Mesendoderm (in vitro differentiated cells): Measurements from ENCODE around the gene LRRD1.

ENCODE experiments used
- DNase-seq: peaks from one replicate; pipeline ENCODE4 v3.0.0; 2013
- H2AK5ac ChIP-seq: 2 replicates; pipeline ENCODE4 v1.6.1; 2013; ENCODE audit warnings: low read length, inconsistent platforms
- H2BK120ac ChIP-seq: 2 replicates; pipeline ENCODE4 v1.6.1; 2013; ENCODE audit warnings: low read depth, mild to moderate bottlenecking, low read length, moderate library complexity, mixed read lengths
- H2BK15ac ChIP-seq: replicated peaks from 2 replicates; pipeline ENCODE4 v1.6.1; 2013; ENCODE audit warnings: low read depth, mild to moderate bottlenecking, moderate library complexity
- H2BK5ac ChIP-seq: 2 replicates; pipeline ENCODE4 v1.6.1; 2013; ENCODE audit warnings: low read length, inconsistent platforms
- H3K18ac ChIP-seq: 2 replicates; pipeline ENCODE4 v1.6.1; 2013; ENCODE audit warnings: mild to moderate bottlenecking, low read length, mixed read lengths
- H3K23ac ChIP-seq: one replicate; pipeline ENCODE4 v1.6.1; 2013; ENCODE audit warnings: low read length
- H3K27ac ChIP-seq: 2 replicates; pipeline ENCODE4 v1.5.1; 2013; ENCODE audit warnings: low read depth, mild to moderate bottlenecking, inconsistent platforms, low read length, moderate library complexity
- H3K27me3 ChIP-seq: 2 replicates; pipeline ENCODE4 v1.6.1; 2013; ENCODE audit warnings: low read length, control low read depth, mild to moderate bottlenecking, inconsistent platforms; ENCODE audit not compliant: insufficient read depth, poor library complexity
- H3K36me3 ChIP-seq: 2 replicates; pipeline ENCODE4 v1.6.1; 2013; ENCODE audit warnings: low read length, inconsistent platforms; ENCODE audit not compliant: control insufficient read depth, insufficient read depth
- H3K4ac ChIP-seq: one replicate; pipeline ENCODE4 v1.6.1; 2013; ENCODE audit warnings: low read depth, mild to moderate bottlenecking, low read length, moderate library complexity
- H3K4me1 ChIP-seq: 2 replicates; pipeline ENCODE4 v1.6.1; 2013; ENCODE audit warnings: low read depth, low read length, inconsistent platforms; ENCODE audit not compliant: control insufficient read depth
- H3K4me2 ChIP-seq: 2 replicates; pipeline ENCODE4 v1.6.1; 2013; ENCODE audit warnings: low read length
- H3K4me3 ChIP-seq: 2 replicates; pipeline ENCODE4 v1.5.1; 2013; ENCODE audit warnings: mild to moderate bottlenecking, low read length
- H3K56ac ChIP-seq: one replicate; pipeline ENCODE4 v1.6.1; 2013; ENCODE audit warnings: low read length
- H3K79me1 ChIP-seq: 2 replicates; pipeline ENCODE4 v1.6.1; 2013; ENCODE audit warnings: low read length, inconsistent platforms
- H3K79me2 ChIP-seq: 2 replicates; pipeline ENCODE4 v1.6.1; 2013; ENCODE audit warnings: mild to moderate bottlenecking, low read length; ENCODE audit not compliant: control insufficient read depth, insufficient read depth
- H3K9ac ChIP-seq: 2 replicates; pipeline ENCODE4 v1.6.1; 2013; ENCODE audit warnings: low read length, inconsistent platforms
- H4K5ac ChIP-seq: one replicate; pipeline ENCODE4 v1.6.1; 2013; ENCODE audit warnings: low read length
- H4K8ac ChIP-seq: one replicate; pipeline ENCODE4 v1.6.1; 2013; ENCODE audit warnings: low read depth, mild to moderate bottlenecking, control low read depth, low read length, moderate library complexity
- WGBS: extraction: QIAGEN DNeasy Blood & Tissue Kit; methylation state at CpG from one replicate; pipeline ENCODE4 v1.1.7; 2013; ENCODE audit warnings: low lambda C conversion rate, missing lambda C conversion rate; ENCODE audit not compliant: insufficient coverage; ENCODE audit errors: extremely low coverage; 5-methylcytosine and 5-hydroxymethylcytosine counted together

LRRD1 gene

GRCh38 chr7:92141161-92141560 lies 37.8 kb downstream of the LRRD1 start:
- no peak for DNase-seq
- no peak overlapping the region for H3K4ac ChIP-seq
- H2BK15ac ChIP-seq, result no peak overlapping the region
- H3K23ac ChIP-seq, result no peak overlapping the region
- no CpG with 5 or more reads among the region's 7 CpGs for WGBS
- H4K5ac ChIP-seq, result no peak overlapping the region
- no peaks in the 10 kb centered on the region for H3K79me2 ChIP-seq
- no peak overlapping the region for H2BK120ac ChIP-seq
- H2BK5ac ChIP-seq, result no peak overlapping the region
- H3K36me3 ChIP-seq, result no peaks in the 10 kb centered on the region
- no peak overlapping the region for H4K8ac ChIP-seq
- no peak overlapping the region for H3K4me3 ChIP-seq
- H3K79me1 ChIP-seq, result no peaks in the 10 kb centered on the region
- no peak overlapping the region for H3K4me2 ChIP-seq
- no peak overlapping the region for H3K9ac ChIP-seq
- no peaks in the 10 kb centered on the region for H3K4me1 ChIP-seq
- H3K27me3 ChIP-seq, result no peaks in the 10 kb centered on the region
- H3K27ac ChIP-seq, result no peak overlapping the region
- H3K56ac ChIP-seq, result no peak overlapping the region
- no peak overlapping the region for H2AK5ac ChIP-seq
- no peak overlapping the region for H3K18ac ChIP-seq

DNA sequence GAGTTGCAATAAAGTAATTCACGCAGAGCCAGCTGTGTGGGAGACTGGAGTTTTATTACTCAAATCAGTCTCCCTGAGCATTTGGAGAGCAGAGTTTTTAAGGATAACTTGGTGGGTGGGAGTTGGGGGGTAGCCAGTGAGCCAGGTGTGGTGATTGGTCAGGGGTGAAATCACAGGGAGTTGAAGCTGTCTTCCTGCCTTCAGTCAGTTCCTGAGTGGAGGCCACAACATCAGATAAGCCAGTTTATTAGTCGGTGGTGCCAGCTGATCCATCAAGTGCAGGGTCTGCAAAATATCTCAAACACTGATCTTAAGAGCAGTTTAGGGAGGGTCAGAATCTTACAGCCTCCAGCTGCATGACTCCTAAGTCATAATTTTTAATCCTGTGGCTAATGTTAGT lies 41.4 kb downstream of the LRRD1 start:
- DNase-seq, result no peak
- WGBS, result no CpG with 5 or more reads among the region's 2 CpGs

DNA sequence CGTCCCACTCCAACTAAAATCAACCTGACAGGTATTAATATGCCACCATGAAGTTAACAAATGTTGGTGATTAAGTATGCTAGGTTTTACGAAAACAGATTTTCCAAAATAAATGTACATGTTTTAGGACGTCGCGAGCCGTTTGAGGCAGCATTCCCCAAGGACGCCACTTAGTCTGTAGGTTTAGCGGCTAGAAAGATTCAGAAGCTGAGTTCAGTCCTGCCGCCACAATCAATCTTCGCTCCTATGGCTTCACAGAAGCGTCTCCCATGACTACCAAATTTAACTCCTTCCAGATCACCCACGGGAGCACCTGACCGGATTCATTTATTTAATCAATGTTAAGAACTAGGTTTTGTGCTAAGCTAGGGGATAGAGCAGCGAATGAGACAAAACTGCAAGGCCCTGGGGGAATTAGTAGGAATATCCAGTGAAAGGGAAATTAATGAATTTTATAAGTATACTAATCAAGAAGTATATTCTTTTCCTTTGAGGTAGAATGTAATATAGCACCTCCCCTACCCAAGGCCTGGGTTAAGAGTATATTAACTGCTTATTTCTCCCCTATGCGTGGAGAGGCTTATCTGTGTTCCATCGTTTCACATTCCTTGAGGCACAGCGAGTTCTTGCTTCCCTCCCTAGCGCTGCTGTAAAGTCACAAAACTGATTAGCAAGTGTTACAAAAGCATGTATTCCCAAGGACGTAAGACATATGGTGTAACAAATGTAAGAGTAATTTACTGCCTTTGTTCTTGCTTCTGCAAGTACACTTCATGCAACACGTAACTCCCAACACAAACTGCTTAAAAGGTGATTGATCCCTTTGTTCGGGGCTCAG lies 43.7 kb downstream of the LRRD1 start:
- H3K36me3 ChIP-seq, result peaks cover 1% of the 10 kb centered on the region
- peak overlapping the region; percentile 62 for H3K4me3 ChIP-seq
- peak overlapping the region; percentile 88 for H3K4me2 ChIP-seq
- H4K5ac ChIP-seq, result no peak overlapping the region
- no peak overlapping the region for H2BK120ac ChIP-seq
- no peak overlapping the region for H2BK15ac ChIP-seq
- peak overlapping the region; percentile 48 for H2BK5ac ChIP-seq
- peak overlapping the region; percentile 26 for H3K4ac ChIP-seq
- no peak overlapping the region for H4K8ac ChIP-seq
- H3K9ac ChIP-seq, result peak overlapping the region; percentile 87
- H2AK5ac ChIP-seq, result no peak overlapping the region
- peak overlapping the region; percentile 6 for H3K23ac ChIP-seq
- H3K4me1 ChIP-seq, result peaks cover 3% of the 10 kb centered on the region
- no peak overlapping the region for H3K18ac ChIP-seq
- DNase-seq, result peak; percentile 58
- peaks cover 35% of the 10 kb centered on the region for H3K79me2 ChIP-seq
- WGBS, result no CpG with 5 or more reads among the region's 21 CpGs
- peaks cover 3% of the 10 kb centered on the region for H3K79me1 ChIP-seq
- peak overlapping the region; percentile 77 for H3K27ac ChIP-seq
- H3K56ac ChIP-seq, result peak overlapping the region; percentile 98
- no peaks in the 10 kb centered on the region for H3K27me3 ChIP-seq

More for the DNA sequence above, 41.4 kb downstream of the LRRD1 start:
- no peak overlapping the region for H4K5ac ChIP-seq
- no peak overlapping the region for H3K23ac ChIP-seq
- no peak overlapping the region for H3K4me3 ChIP-seq
- H2BK5ac ChIP-seq, result no peak overlapping the region
- no peak overlapping the region for H3K27ac ChIP-seq
- no peak overlapping the region for H3K9ac ChIP-seq
- no peak overlapping the region for H2BK120ac ChIP-seq
- H3K36me3 ChIP-seq, result no peaks in the 10 kb centered on the region
- no peak overlapping the region for H3K18ac ChIP-seq
- H3K27me3 ChIP-seq, result no peaks in the 10 kb centered on the region
- H4K8ac ChIP-seq, result no peak overlapping the region
- H3K4me1 ChIP-seq, result peaks cover 3% of the 10 kb centered on the region
- no peak overlapping the region for H2AK5ac ChIP-seq
- H3K79me2 ChIP-seq, result peaks cover 15% of the 10 kb centered on the region
- H3K4me2 ChIP-seq, result no peak overlapping the region
- no peak overlapping the region for H2BK15ac ChIP-seq
- H3K56ac ChIP-seq, result no peak overlapping the region
- H3K79me1 ChIP-seq, result no peaks in the 10 kb centered on the region
- H3K4ac ChIP-seq, result no peak overlapping the region

- Histone ChIP-seq H2BK15ac (no peak within 1 kb of the TSS), H3K4me3 (peak within 1 kb of the TSS; percentile 99), H3K9ac (peak within 1 kb of the TSS; percentile 97), H3K4ac (peak within 1 kb of the TSS; percentile 88), H3K79me2 (peaks cover 42% of the 10 kb centered on the region), H3K36me3 (peaks cover 1% of the 10 kb centered on the region), H3K18ac (peak within 1 kb of the TSS; percentile 89), H3K4me2 (peak within 1 kb of the TSS; percentile 88), H3K23ac (peak within 1 kb of the TSS; percentile 80), H2AK5ac (no peak within 1 kb of the TSS), H4K8ac (no peak within 1 kb of the TSS), H3K56ac (peak within 1 kb of the TSS; percentile 98), H3K27ac (peak within 1 kb of the TSS; percentile 90), H3K79me1 (peaks cover 3% of the 10 kb centered on the region), H3K27me3 (no peaks in the 10 kb centered on the region), H2BK5ac (peak within 1 kb of the TSS; percentile 99), H3K4me1 (peaks cover 3% of the 10 kb centered on the region), H4K5ac (no peak within 1 kb of the TSS), H2BK120ac (no peak within 1 kb of the TSS)
- peak; percentile 96 for DNase-seq
- no CpG with 5 or more reads among the region's 73 CpGs for WGBS
Observed at GRCh38 chr7:92134271-92135051, 44.5 kb downstream of the LRRD1 start, which contains the start of gene CYP51A1. TSS of gene CYP51A1 (minus strand) at chr7:92134477. CDS start at chr7:92134364, 113 bp downstream.

- H3K27me3 ChIP-seq, result no peaks in the 10 kb centered on the region
- H3K9ac ChIP-seq, result peak overlapping the region; percentile 97
- H2BK120ac ChIP-seq, result no peak overlapping the region
- peak overlapping the region; percentile 80 for H3K23ac ChIP-seq
- H3K27ac ChIP-seq, result peak overlapping the region; percentile 90
- H4K8ac ChIP-seq, result no peak overlapping the region
- peaks cover 1% of the 10 kb centered on the region for H3K36me3 ChIP-seq
- H3K79me1 ChIP-seq, result peaks cover 3% of the 10 kb centered on the region
- DNase-seq, result peak; percentile 87
- peak overlapping the region; percentile 64 for H3K4me2 ChIP-seq
- peak overlapping the region; percentile 96 for H2BK5ac ChIP-seq
- H4K5ac ChIP-seq, result no peak overlapping the region
- peak overlapping the region; percentile 89 for H3K18ac ChIP-seq
- H3K4ac ChIP-seq, result peak overlapping the region; percentile 88
- H3K79me2 ChIP-seq, result peaks cover 42% of the 10 kb centered on the region
- peak overlapping the region; percentile 99 for H3K4me3 ChIP-seq
- no peak overlapping the region for H2BK15ac ChIP-seq
- peak overlapping the region; percentile 98 for H3K56ac ChIP-seq
- H3K4me1 ChIP-seq, result peaks cover 3% of the 10 kb centered on the region
- no peak overlapping the region for H2AK5ac ChIP-seq
- no CpG with 5 or more reads among the region's 42 CpGs for WGBS
Observed at GRCh38 chr7:92133737-92134270, 45.1 kb downstream of the LRRD1 start.
